NCI-H446 (cell line): ENCODE data around the gene CEMP1.
"Not testable (repeated sequence)": the region's sequence is repeated elsewhere in the genome, so short reads cannot be mapped to it uniquely, and the experiment has no call there.

Source experiments
- DNase-seq, 2 experiments: peaks; one replicate each; lab custom pipeline; 2025; lab: John Stamatoyannopoulos, UW

CEMP1 gene, protein sequence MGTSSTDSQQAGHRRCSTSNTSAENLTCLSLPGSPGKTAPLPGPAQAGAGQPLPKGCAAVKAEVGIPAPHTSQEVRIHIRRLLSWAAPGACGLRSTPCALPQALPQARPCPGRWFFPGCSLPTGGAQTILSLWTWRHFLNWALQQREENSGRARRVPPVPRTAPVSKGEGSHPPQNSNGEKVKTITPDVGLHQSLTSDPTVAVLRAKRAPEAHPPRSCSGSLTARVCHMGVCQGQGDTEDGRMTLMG

DNA sequence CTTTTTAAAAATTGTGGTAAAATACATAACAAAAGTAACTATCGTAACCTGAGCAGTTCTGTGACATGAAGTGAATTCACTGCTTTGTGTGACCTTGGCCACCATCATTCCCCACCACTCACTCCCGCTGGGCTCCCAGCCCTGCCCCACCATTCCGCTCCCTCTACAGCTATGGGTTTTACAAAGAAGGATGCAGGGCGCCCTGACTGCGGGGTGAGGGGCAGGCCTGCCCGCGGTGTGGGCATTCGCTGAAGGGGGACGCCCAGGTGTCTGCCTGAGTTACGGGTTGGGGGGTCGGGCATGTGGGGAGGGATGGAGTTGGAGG is at the start of gene CEMP1:
Gene CEMP1 (minus strand): TSS at position 38 of the 325 bp plus-strand sequence. CDS start 335 bp downstream, outside the sequence.
- no peak for DNase-seq

DNA sequence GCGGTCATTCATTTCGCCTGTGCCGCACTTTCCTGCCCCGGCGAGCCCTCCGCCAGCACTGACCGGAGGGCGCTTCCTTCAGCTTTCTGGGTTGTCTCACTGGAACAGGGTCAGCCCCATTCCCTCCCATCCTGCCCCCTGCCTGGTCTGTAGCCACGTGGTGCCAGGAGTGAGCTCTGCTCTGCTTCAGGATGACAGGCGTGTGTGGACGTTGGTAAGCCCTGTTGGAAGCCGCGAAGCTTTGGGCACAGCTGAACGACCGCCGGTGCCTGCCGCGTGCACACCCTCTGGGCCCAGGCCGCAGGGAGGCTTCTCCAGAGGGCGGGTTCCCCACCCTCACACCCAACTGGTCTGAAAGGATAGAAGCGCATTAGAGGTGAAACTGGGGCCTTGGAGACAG is 49.6 kb upstream of the CEMP1 start:
- DNase-seq = not testable (repeated sequence)

DNA sequence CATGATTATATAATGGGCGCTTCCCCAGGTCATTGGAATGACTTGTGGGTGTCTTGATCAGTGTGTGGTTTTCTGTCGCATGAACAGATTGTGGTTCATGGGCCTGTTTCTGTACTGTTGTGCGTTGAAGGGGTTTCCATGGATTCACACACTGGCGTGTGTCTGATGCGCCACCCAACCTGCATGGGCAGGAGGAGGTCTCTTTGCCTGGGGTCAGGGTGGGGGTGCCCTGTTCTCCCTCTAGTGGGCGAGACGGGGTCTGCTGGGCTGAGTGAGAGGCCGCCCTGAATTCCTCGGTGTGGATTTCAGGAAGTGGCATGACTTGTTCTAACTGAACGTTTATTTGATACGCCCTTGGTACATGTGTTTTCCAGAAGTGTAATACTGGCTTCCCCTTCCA is 48.9 kb upstream of the CEMP1 start:
- not testable (repeated sequence) for DNase-seq

DNA sequence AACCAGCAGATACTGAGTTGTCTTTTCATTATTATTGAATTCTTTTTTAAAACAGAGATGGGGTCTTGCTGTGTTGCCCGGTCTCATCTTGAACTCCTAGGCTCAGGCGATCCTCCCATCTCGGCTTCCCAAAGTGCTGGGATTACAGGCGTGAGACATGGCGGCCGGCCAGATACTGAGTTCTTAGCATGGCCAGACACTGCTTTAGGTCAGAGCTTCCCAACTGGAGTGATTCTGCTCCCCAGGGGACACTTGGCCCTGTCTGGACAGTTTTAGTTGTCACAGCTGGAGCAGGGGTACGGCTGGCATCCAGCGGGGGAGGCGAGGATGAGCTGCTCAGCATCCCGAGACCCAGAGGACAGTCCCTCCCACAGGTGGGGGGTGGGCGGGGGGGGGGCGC is 47.7 kb upstream of the CEMP1 start:
- not testable (repeated sequence) for DNase-seq

DNA sequence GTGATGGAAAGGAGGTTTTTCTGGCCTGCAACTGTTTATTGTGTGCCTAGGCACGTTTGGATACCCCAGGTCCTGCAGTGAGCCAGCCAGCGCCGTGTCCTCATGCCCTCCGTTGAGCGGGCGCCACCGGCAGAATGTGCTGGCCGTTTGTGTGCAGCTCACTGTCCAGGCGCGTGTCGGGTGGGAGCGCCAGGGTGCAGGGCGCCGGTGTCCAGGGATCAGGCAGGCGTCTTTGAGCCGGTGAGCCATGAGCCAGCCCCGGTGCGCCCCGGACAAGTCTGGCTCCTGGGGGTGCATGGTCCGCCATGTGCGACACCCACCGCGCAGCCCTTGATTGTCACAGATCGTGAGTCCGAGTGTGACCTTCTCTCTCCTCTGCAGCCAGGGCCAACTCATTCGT is 45.8 kb upstream of the CEMP1 start:
- not testable (repeated sequence) for DNase-seq

DNA sequence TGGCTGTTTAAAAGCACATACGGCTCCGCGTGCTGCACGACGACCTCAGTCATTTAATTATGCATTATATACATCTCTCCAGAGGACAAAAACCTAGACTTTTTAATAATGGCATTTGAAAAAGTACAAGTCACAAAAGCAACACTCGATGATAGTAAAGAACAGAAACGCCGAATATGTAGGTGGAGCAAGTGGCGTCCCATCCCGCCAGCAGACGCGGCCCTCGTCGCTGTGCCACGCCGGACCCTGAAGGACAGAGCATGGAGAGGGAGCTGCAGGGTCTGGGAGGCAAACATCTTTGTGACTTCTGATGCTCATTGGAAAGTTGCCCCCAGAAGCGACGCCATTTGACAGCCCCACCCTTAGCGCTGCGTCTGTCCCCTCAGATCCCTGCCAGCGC is 44.6 kb upstream of the CEMP1 start:
- not testable (repeated sequence) for DNase-seq

DNA sequence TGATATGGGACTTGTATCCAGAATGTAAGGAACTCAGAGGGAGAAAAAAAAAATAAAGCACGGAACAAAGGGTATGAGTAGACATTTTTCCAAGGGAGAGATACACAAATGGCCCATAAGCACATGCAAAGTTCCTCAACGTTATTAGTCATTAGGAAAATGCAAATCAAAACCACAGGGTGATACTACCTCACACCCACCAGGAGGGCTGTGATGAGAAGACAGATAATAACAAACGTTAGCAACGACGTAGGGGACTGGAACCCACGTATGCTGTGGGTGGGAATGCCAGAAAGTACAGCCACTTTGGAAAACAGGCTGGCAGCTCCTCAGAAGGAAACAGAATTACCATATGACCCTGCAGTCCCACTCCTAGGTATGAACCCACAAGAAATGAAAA is 41.5 kb upstream of the CEMP1 start:
- DNase-seq = not testable (repeated sequence)

DNA sequence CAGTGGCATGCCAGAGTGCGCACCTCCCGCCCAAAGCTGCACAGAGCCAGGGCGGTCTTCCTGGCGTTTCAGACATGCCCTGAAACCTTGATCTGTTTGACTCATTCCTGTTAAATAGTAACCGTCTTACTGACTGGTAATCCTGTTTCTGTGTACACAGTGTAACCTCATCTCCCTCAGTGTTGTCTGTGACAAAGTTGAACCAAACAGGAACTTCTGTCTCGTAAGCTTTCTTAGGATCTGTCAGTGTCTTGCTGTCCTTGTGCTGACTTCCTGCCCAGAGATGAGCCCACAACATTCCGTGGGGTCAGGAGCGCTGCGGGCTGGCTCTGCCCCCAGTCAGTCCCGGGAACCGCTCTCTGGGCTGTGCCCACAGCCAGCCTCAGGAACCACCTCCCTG is 37.4 kb upstream of the CEMP1 start:
- DNase-seq = not testable (repeated sequence)

DNA sequence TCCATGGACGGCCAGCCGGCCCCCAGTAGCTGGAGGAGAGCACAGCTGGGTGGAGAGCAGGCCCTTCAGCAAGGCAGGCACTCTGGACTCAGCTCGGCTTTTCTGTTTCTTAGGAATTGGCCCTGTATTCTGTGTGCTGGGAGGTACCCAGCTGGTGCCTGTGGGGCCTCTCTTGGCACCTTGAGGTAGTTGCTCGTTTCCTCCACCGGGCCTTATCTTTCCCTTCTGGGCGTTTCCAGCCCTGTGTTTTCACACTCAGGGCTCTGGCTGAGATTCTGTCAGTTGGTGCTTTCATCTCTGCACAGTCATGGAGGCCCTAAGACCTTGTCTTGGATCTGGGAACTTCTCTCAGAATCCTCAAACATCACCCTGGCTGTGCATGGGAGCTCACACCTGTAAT is 36.3 kb upstream of the CEMP1 start:
- not testable (repeated sequence) for DNase-seq

DNA sequence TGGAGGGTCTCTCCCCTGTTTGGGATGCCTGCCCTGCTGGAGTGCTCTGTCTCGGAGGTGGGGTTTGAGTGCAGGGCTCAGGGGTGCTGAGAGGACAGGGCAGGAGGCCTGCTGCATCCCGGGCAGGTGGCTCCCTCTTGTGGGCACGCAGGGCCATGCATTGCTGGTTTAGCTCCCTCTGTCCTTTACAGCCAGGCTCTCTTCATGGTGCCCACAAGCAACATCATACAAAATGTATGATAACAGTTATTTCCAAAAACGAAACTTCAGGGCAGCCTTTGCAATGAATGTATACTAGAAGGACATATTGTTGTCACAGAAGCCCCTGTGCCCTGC is 29.6 kb upstream of the CEMP1 start:
- DNase-seq = not testable (repeated sequence)

DNA sequence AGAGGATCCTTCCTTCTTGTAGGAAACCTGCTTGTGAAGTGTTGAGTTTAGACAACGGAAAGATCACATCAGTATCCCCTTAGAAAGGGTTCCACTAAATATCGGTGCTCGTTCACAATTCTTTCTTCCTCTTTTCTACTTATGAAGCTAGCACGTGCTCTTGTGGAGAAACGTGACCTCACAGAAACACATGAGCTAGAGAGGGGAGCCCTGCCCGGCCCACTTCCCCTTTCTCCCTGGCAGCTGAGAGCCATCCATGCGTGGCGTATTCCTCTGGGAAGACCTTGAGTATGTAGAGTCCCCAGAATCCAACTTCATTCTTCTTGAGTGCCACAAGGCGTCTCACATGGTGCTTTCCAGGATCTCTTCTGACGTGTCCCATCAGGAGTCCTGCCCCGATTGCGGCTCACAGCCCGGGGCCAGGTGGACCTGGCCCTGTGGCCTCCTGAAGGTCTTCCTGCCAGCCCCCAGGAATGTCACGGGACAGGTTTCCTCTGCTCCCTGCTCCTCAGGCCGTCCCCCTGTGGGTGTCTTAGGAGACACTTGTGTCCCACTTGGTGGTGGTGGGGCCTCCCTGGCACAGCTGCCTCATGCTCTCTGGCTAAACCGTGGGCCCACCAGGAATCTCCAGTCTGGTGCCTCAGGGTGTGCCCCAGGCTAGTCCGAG is 29.1 kb upstream of the CEMP1 start:
- DNase-seq = not testable (repeated sequence)

DNA sequence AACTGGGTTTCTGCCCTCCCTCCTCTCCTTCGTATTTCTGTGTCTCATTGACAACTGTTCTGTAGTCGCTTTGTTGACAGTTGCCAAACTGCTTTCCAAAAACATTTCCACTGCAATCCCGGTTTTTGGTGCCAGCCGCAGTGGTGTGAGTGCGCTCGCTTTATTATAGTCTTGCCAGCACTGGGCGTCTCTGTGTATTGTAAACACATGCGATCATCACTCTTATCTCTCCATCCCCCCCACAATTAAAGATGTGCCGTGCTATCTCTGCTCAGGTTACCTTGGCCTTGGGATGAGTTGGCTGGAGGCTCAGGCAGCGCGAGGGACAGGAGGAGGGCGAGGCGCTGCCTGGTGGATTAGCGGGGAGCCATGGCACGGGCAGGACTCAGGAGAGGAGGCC is 25.9 kb upstream of the CEMP1 start:
- DNase-seq = not testable (repeated sequence)

DNA sequence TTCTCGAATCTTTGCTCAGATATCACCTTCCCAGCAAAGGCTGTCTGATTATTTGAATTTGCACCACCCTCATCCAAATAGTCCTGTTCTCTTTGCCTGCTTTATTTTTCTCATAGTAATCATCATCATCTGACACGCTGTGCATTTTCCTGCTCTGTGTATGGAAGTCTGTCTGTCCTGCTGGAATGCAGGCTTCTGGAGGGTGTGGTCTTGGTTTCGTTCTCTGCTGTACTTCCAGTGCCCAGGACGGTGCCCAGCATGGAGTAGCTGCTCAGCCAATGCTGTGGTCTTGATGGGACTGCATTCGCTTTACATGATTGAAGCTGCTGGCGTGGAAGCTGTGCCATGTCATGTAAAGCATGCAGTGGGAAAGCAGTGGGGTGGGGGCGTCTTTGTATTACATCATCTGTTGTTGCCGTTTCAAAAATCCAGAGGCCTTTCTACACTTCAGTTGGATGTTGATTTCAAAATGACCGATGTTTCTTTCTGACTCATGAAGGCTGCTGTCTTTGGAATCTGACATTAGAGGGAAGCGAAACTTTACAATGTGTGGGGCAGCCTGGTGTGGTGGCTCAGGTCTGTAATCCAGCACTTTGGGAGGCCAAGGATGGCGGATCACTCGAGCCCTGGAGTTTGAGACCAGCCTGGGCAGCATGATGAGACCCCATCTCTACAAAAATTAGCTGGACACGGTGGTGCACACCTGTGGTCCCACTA is 23.7 kb upstream of the CEMP1 start:
- not testable (repeated sequence) for DNase-seq

DNA sequence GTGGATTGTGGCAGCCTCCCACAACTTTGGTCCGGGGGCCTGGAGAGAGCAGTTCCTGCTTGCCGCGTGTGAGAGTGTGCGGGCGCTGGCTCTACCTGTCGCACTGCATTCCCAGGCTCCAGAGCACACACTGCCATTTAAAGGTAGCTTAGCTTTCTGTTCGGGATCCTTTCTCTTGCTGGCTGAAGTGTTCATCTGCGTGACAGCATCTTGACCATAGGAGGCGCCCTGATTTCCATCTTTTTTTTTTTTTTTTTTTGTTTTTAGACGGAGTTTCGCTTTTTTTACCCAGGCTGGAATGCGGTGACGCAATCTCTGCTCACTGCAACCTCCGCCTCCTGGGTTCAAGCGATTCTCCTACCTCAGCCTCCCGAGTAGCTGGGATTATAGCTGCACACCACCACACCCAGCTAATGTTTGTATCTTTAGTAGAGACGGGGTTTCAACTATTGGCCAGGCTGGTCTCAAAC is 20.2 kb upstream of the CEMP1 start:
- DNase-seq = not testable (repeated sequence)

DNA sequence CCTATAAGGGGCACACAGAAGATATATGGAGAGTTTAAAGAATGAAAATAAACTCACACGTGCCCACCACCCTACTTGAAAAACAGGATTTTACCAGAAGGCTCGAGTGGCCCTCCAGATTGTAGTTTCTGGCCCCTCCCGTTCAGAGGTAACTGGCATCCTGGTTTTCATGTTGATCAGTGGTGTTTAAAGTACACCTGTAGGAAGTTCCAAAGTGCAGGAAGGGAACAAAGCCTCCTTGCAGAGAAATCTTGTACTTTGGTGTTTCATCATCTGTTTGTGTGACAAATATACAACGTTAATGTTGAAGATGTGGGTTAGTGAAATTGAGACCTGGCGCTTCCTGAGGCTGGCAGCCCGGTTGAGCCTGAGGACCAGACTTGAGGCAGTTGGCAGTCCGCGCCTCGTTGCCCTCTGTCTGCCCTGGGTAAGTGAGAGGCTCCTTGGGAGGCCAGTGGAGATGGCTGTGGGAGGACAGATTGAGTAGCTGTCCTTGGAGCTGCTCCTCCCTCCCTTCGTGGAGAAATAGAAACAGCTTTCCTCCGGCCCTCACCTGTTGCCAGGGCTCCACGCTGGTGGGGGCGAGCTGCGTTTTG is 19.2 kb upstream of the CEMP1 start:
- not testable (repeated sequence) for DNase-seq

DNA sequence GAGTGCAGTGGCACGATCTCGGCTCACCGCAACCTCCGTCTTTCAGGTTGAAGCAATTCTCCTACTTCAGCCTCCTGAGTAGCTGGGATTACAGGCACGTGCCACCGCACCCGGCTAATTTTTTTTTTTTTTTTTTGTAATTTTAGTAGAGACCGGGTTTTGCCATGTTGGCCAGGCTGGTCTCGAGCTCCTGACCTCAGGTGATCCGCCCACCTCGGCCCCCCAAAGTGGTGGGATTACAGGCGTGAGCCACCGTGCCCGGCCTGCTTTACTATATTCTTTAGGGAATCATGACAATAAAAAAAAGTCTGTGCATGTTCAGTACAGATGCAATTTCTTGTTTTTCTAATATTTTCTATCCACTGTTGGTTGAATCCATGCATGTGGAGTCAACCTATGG is 12.6 kb upstream of the CEMP1 start:
- not testable (repeated sequence) for DNase-seq

DNA sequence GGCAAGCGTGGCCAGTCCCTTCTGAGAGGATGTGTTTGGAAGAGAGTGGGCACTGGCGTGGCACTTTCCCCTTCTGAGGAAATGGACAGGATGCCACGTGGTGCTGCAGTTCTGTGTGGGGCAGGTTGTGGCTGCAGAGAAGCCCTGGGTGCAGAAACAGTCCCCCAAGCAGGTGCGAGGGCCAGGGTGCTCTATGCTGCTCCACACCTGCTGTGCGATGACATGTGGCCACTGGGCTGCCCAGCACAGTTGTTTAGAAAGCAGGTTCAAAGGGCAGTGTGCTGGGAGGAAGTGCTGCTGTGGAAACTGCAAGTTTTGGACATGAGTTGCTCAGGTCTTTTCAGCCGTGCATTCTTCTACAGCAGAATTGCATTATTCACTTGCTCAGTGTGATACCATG is 10.2 kb upstream of the CEMP1 start:
- not testable (repeated sequence) for DNase-seq

DNA sequence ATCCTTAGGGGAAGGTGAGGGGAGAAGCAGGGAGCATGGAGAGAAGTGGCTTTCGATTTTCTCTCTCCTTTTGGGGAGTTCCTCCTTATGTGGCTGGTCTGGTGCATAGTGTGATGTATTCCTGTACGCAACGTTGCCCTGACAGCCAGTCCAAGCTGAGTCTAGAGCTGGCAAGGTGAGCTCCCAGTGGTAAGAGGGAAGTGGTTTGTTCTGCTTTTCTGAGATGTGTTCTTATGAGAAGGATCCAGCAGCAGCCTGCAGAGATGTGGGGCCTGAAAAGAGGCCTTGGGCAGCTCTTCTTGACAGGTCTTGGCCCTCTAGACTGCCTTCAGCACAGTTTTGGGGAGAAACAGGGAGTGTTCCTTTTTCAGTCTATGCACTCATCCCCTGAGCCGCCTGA is 9.7 kb upstream of the CEMP1 start:
- not testable (repeated sequence) for DNase-seq

DNA sequence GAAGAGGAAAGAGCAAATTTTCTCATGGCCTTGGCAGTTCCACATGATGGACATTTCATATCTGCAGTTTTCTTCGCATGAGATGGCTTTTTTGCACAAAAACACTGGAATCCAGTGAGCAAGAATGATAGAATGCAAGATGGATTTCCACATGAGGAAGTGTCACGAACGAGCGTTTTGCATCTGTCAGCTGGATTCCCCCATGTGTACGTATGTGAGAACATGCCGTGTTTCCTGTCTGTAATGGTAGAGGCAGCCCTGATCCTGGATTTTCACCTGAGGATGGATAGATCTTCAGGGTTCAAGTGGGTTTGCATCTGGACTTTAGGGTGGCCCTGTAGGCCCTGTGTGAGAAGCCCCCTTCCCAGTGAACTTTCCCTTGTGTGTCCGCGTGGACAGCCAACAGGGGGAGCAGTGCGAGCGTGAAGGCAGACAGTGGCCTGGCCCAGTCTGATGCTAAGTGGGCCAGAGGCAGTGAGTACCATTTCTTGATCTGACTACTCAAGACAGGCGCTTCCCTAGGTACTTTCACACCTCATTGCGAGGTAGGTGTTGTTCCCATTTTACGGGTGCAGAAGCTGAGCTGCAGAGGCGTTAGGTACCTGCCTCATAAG is 8.7 kb upstream of the CEMP1 start:
- DNase-seq = not testable (repeated sequence)

DNA sequence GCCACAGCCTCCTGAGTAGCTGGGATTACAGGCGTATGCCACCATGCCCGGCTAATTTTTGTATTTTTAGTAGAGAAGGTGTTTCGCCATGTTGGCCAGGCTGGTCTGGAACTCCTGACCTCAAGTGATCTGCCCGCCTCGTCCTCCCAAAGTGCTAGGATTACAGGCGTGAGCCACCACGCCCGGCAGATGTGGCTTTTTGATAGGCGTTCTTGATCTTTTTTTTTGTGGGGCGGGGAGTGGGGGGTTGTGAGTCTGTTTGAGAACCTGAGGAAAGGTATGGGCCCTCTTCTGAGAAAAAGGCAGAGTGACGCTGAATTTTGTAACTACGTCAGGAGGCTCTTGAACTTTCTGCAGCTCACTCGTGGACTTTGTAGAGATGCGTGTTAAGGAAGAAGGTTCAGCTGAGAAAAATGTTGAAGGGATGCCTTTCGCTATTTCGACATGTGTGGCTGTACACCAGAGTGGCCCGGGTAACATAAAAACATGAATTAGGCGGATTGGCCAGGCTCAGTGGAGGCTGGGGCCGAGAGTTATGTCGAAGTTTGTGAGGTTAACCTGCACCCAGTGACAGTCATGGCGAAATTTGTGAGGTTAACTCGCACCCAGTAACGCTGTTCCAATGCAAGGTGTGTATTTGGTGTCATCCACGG is 8.1 kb upstream of the CEMP1 start:
- DNase-seq = not testable (repeated sequence)

DNA sequence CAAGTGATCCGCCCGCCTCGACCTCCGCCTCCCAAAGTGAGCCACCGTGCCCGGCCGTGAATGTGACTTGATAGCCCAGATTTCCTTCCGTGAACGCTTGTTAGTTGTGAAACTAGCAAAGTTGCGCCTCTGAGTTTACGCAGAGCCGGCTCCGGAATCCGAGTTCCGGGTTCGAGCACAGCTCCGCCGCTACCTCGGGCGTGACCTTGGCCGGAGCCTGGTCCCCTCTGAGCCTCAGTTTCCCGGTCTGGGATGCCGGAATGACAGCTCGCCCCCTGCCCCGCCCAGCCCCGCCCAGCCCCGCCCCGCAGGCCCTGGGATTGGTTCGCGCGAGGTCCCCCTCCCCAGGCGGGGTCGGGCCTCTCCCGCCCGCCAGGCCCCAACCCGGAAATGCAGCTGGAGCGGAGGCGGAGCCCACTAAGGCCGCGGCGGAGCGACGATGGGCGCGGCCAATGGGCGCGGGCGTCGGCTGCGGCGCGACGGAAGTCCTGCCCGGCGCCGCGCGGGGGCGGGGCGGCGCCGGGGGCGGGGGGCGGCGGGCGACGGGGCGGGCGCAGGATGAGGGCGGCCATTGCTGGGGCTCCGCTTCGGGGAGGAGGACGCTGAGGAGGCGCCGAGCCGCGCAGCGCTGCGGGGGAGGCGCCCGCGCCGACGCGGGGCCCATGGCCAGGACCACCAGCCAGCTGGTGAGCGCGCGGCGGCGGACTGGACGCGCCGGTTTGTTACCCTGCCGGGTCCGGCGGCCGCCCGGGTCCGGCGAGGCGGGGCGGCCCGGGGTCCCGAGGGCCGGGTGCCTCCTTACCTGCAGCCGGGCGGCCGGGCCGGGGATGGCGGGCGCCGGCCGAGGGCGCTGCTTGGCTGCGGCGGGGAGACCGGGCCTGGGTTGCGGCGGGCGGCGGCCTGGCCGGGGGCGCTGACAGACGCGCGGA is 6.5 kb upstream of the CEMP1 start, which contains the start of gene PDPK1:
Gene PDPK1 (plus strand): TSS at position 571 of the 929 bp plus-strand sequence. CDS start 92 bp downstream, at position 663.
- peak; percentile 79 to 96 for DNase-seq
